Keratinocyte (primary cell): ENCODE measurements around the gene CGB5. TPM values are rescaled to one million over a fixed set of nuclear protein-coding genes. Genes with fewer than 3 reads are reported as not detected.

ENCODE experiments used
- DNase-seq: peaks from one replicate; pipeline ENCODE4 v3.0.0-alpha.2; 2011; ENCODE audit warnings: low read depth, missing footprints, low spot score
- FAIRE-seq: peaks from 2 replicates; lab custom pipeline; 2011; peaks lifted over from hg19 to GRCh38; lab: Jason Lieb, UNC
- H2AFZ ChIP-seq: 2 replicates; pipeline ENCODE4 v1.6.0; 2012; ENCODE audit warnings: low read length, control low read depth, inconsistent platforms; ENCODE audit not compliant: control insufficient read depth
- H3K27ac ChIP-seq: 2 replicates; pipeline ENCODE4 v1.5.1; 2011; ENCODE audit warnings: low read length; ENCODE audit not compliant: control insufficient read depth, insufficient read depth
- H3K27me3 ChIP-seq: 3 replicates; pipeline ENCODE4 v1.6.0; 2011; ENCODE audit warnings: low read length; ENCODE audit not compliant: control insufficient read depth, insufficient read depth; ENCODE audit errors: extremely low read depth
- H3K36me3 ChIP-seq, 2 experiments: 2 replicates in 1 of 2; 3 replicates in 1 of 2; pipeline ENCODE4 v1.5.1; 2011; ENCODE audit warnings: low read length in 2 of 2, mild to moderate bottlenecking in 1 of 2; ENCODE audit not compliant: control insufficient read depth in 2 of 2, insufficient read depth in 2 of 2; ENCODE audit errors: extremely low read depth in 1 of 2
- H3K4me1 ChIP-seq: 3 replicates; pipeline ENCODE4 v1.5.1; 2011; ENCODE audit warnings: low read length; ENCODE audit not compliant: control insufficient read depth, insufficient read depth; ENCODE audit errors: extremely low read depth
- H3K4me2 ChIP-seq: 3 replicates; pipeline ENCODE4 v1.6.0; 2011; ENCODE audit warnings: low read depth, low read length; ENCODE audit not compliant: control insufficient read depth, insufficient read depth; ENCODE audit errors: extremely low read depth
- H3K4me3 ChIP-seq, 3 experiments: fragments of 200-600 bp in 1 of 3; sonication (generic) in 1 of 3; 2 replicates in 2 of 3; 3 replicates in 1 of 3; pipeline ENCODE4 v1.5.1; 2011 to 2016; ENCODE audit warnings: low read length in 3 of 3, mild to moderate bottlenecking in 3 of 3, control low read depth in 2 of 3, inconsistent platforms in 1 of 3, low read depth in 1 of 3, mixed read lengths in 1 of 3, mixed run types in 1 of 3, moderate library complexity in 1 of 3; ENCODE audit not compliant: control insufficient read depth in 2 of 3, insufficient read depth in 2 of 3; ENCODE audit errors: extremely low read depth in 1 of 3
- H3K79me2 ChIP-seq: 2 replicates; pipeline ENCODE4 v1.6.0; 2012; ENCODE audit warnings: low read length; ENCODE audit not compliant: control insufficient read depth, insufficient read depth
- H3K9ac ChIP-seq: 3 replicates; pipeline ENCODE4 v1.6.0; 2011; ENCODE audit warnings: low read length; ENCODE audit not compliant: control insufficient read depth, insufficient read depth; ENCODE audit errors: extremely low read depth
- H3K9me1 ChIP-seq: 3 replicates; pipeline ENCODE4 v1.6.0; 2011; ENCODE audit warnings: low read length; ENCODE audit not compliant: control insufficient read depth, insufficient read depth; ENCODE audit errors: extremely low read depth
- H3K9me3 ChIP-seq: 2 replicates; pipeline ENCODE4 v1.5.1; 2012; ENCODE audit warnings: low read depth, low read length; ENCODE audit not compliant: control insufficient read depth
- H4K20me1 ChIP-seq: 3 replicates; pipeline ENCODE4 v1.6.0; 2011; ENCODE audit warnings: low read length; ENCODE audit not compliant: control insufficient read depth, insufficient read depth; ENCODE audit errors: extremely low read depth
- CTCF ChIP-seq, 3 experiments: IDR thresholded peaks in 1 of 3; conservative IDR thresholded peaks in 1 of 3; optimal IDR thresholded peaks in 1 of 3; 2 replicates in 2 of 3; 3 replicates in 1 of 3; pipeline versions ENCODE3 to v1.5.1; 2011; ENCODE audit warnings: low read length in 3 of 3, mild to moderate bottlenecking in 3 of 3, moderate library complexity in 2 of 3, control low read depth in 1 of 3, inconsistent platforms in 1 of 3; ENCODE audit not compliant: insufficient read depth in 2 of 3; ENCODE audit errors: extremely low read depth in 1 of 3
- EZH2 ChIP-seq: IDR thresholded peaks from one replicate; pipeline ENCODE4 v1.6.1; 2012; ENCODE audit warnings: inconsistent platforms, mild to moderate bottlenecking, low read length, moderate library complexity
- dilution Hi-C: fragments of 300-500 bp; cut with MboI; formaldehyde crosslinking; loops from one replicate; pipeline ENCODE4 v1.7.0; 2020; ENCODE audit warnings: low sequenced_read_pairs; ENCODE audit not compliant: extremely low pct_ligation_motif_present
- polyA plus RNA-seq, 5 experiments: library from polyadenylated mRNA; depleted of rRNA in 3 of 5; stranded (reverse) in 3 of 5; stranded (forward) in 1 of 5; unstranded in 1 of 5; fragments of >200 nt; gene quantifications; 1 replicate in 1 of 5; 2 replicates in 3 of 5; 3 replicates in 1 of 5; pipeline versions ENCODE4 v1.2.1 to v1.2.3, GENCODE V29; 2011 to 2012; ENCODE audit warnings: missing spikeins in 2 of 5, low read depth in 1 of 5, low replicate concordance in 1 of 5

CGB5 gene
- polyA plus RNA-seq, 1 donor (not counting 4 experiments of a cell fraction or from before 2014, with no cell fraction given) = 0.21 TPM

DNA sequence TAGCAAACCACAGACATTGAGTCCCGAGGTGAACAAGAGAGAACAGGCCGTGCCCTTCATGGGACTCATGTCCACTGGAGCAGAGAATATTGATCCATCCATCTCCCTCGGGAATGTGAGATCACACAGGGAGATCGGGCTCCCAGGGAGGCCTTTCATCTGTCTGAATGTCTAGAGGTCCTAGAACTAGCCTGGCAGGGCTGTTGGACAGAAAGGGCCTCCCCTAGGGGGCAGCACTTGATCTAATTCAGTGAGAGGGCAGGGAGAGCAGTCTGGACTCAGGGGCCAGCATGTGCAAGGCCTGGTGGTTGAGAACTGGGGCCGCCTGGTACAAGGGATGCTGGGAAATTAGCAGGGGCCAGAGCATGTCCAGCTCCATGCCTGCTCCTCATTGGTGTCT lies 45.7 kb upstream of the CGB5 start:
- H3K4me2 ChIP-seq = no peak overlapping the region
- dilution Hi-C loops = no loop called here
- H3K4me3 ChIP-seq = no peak overlapping the region
- DNase-seq = no peak
- H3K9me3 ChIP-seq = no peaks in the 10 kb centered on the region
- H3K36me3 ChIP-seq = peaks cover 6 to 16% of the 10 kb centered on the region in 2 experiments
- no peak overlapping the region for H3K9ac ChIP-seq
- TF ChIP-seq CTCF (optimal IDR thresholded peaks at IDR 0.05 in 1 of 3, IDR thresholded peaks at IDR 0.05 in 1 of 3, conservative IDR thresholded peaks at IDR 0.05 in 1 of 3; ENCODE audit: extremely low read depth in 1 of 3, insufficient read depth in 2 of 3, low read length in 3 of 3) (peak; percentile 60 to 72 (median 71)), EZH2 (no peak)
- H2AFZ ChIP-seq = no peak overlapping the region
- H3K4me1 ChIP-seq = peaks cover 11% of the 10 kb centered on the region
- H4K20me1 ChIP-seq = no peaks in the 10 kb centered on the region
- peaks cover 3% of the 10 kb centered on the region for H3K9me1 ChIP-seq
- H3K27ac ChIP-seq = no peak overlapping the region
- no peak for FAIRE-seq
- no peaks in the 10 kb centered on the region for H3K27me3 ChIP-seq
- peaks cover 47% of the 10 kb centered on the region for H3K79me2 ChIP-seq

DNA sequence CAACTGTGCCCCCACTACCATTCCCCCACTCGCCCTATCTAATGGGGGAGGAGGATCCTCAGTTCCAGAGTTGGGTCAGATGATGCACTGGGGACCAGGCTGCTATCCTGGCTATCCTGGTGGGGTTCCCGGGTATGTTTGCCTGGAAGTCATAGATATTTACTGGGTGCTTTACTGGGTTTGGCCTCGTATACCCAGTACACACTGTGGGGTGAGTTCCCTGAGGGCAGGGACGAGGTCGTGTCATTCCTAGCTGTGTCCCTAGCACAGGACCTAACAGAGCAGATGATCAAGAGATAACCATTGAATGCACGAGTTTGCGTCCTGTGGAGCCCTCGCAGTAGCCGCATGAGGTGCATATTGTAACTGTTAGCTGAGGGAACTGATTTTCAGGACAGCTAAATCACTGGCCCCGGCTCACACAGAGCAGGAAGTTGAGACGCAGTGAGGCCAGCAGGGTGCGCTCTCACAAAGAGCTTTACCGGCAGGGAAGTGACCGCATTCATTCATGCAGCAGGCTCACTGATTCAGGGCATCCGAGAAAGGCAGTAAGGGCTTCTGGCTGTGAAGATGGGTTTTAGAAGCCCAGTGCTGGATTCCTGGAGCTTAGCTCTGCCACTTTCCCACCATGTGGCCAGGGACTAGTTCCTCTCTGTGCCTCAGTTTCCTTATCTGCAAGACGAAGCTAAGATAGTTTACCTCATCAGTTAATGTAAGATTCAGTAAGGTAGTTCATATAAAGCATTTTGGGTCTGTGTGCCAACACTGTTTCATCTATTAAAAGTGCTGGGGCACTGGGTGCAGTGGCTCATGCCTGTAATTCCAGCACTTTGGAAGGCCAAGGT lies 43.9 kb upstream of the CGB5 start:
- H3K4me3 ChIP-seq = no peak overlapping the region
- H3K4me2 ChIP-seq = no peak overlapping the region
- H3K9me1 ChIP-seq = peaks cover 3% of the 10 kb centered on the region
- TF ChIP-seq CTCF (optimal IDR thresholded peaks at IDR 0.05 in 1 of 3, IDR thresholded peaks at IDR 0.05 in 1 of 3, conservative IDR thresholded peaks at IDR 0.05 in 1 of 3; ENCODE audit: extremely low read depth in 1 of 3, insufficient read depth in 2 of 3, low read length in 3 of 3) (peak; percentile 81 to 94 (median 88)), EZH2 (no peak)
- H3K36me3 ChIP-seq = peaks cover 16 to 25% of the 10 kb centered on the region in 2 experiments
- dilution Hi-C loops = no loop called here
- H3K27ac ChIP-seq = no peak overlapping the region
- no peaks in the 10 kb centered on the region for H3K9me3 ChIP-seq
- H2AFZ ChIP-seq = no peak overlapping the region
- no peaks in the 10 kb centered on the region for H3K27me3 ChIP-seq
- FAIRE-seq (peak; percentile 51), DNase-seq (no peak)
- H4K20me1 ChIP-seq = no peaks in the 10 kb centered on the region
- peaks cover 36% of the 10 kb centered on the region for H3K79me2 ChIP-seq
- no peak overlapping the region for H3K9ac ChIP-seq
- H3K4me1 ChIP-seq = peaks cover 7% of the 10 kb centered on the region
